Right atrium auricular region (tissue), 2 donors: Measurements from ENCODE around the gene ESPNL. TPM values are rescaled to one million over a fixed set of nuclear protein-coding genes. Genes with fewer than 3 reads are reported as not detected.

ENCODE experiments used
- DNase-seq: peaks from one replicate; pipeline ENCODE4 v3.0.0-alpha.2; 2019; ENCODE audit warnings: low spot score
- H3K27ac ChIP-seq, 2 donors: fragments of 200-600 bp; sonication (generic); 1 replicate in 1 of 2; 2 replicates in 1 of 2; pipeline ENCODE4 v1.5.1; 2016 to 2019
- H3K27me3 ChIP-seq, 2 donors: fragments of 200-600 bp; sonication (generic); one replicate each; pipeline versions ENCODE4 v1.5.1 to v1.6.0; 2017 to 2019
- H3K36me3 ChIP-seq: fragments of 200-600 bp; sonication (generic); one replicate; pipeline ENCODE4 v1.5.1; 2016
- H3K4me1 ChIP-seq, 2 donors: fragments of 200-600 bp; sonication (generic); one replicate each; pipeline versions ENCODE4 v1.5.1 to v1.6.0; 2017 to 2019
- H3K4me3 ChIP-seq, 2 donors: fragments of 200-600 bp; sonication (generic); 1 replicate in 1 of 2; 2 replicates in 1 of 2; pipeline ENCODE4 v1.5.1; 2017 to 2019; ENCODE audit warnings: mild to moderate bottlenecking in 1 of 2, moderate library complexity in 1 of 2
- H3K9me3 ChIP-seq, 2 donors: fragments of 200-600 bp; sonication (generic); one replicate each; pipeline ENCODE4 v1.5.1; 2019
- CTCF ChIP-seq, 2 donors: fragments of 200-600 bp; sonication (generic); IDR thresholded peaks; one replicate each; pipeline ENCODE4 v1.5.1; 2019; ENCODE audit warnings: antibody characterized with exemption in 2 of 2
- total RNA-seq, 2 donors: library from RNA; depleted of rRNA; stranded (reverse); fragments of >200 nt; gene quantifications; one replicate each; pipeline ENCODE4 v1.1.0, GENCODE V29; 2016

Gene ESPNL
- total RNA-seq, 2 donors from 2014 or later: 0.26 to 2.0 TPM

- DNase-seq: no peak
- no peak overlapping the region for H3K4me3 ChIP-seq
- peaks cover 0 to 33% of the 10 kb centered on the region in 2 donors for H3K4me1 ChIP-seq
- no peaks in the 10 kb centered on the region for H3K36me3 ChIP-seq
- H3K27me3 ChIP-seq: no peaks in the 10 kb centered on the region
- no peaks in the 10 kb centered on the region for H3K9me3 ChIP-seq
- H3K27ac ChIP-seq: no peak overlapping the region
- no peak for TF ChIP-seq CTCF (IDR thresholded peaks at IDR 0.05)
Observed at GRCh38 chr2:238134393-238134785, 34.2 kb downstream of the ESPNL start.

- Histone ChIP-seq H3K27me3 (no peaks in the 10 kb centered on the region), H3K4me3 (no peak overlapping the region), H3K9me3 (no peaks in the 10 kb centered on the region), H3K4me1 (peaks cover 0 to 44% of the 10 kb centered on the region in 2 donors), H3K27ac (peak overlapping the region; percentile 90 to 96), H3K36me3 (peaks cover 2% of the 10 kb centered on the region)
- TF ChIP-seq CTCF (IDR thresholded peaks at IDR 0.05): no peak
- DNase-seq: no peak
Observed at GRCh38 chr2:238135601-238136150, 35.5 kb downstream of the ESPNL start.

GRCh38 chr2:238136820-238137537, 36.8 kb downstream of the ESPNL start:
- peaks cover 0 to 57% of the 10 kb centered on the region in 2 donors for H3K4me1 ChIP-seq
- TF ChIP-seq CTCF (IDR thresholded peaks at IDR 0.05): no peak
- H3K4me3 ChIP-seq: no peak overlapping the region
- no peaks in the 10 kb centered on the region for H3K27me3 ChIP-seq
- H3K9me3 ChIP-seq: no peaks in the 10 kb centered on the region
- DNase-seq: peak; percentile 69
- peaks cover 8% of the 10 kb centered on the region for H3K36me3 ChIP-seq
- H3K27ac ChIP-seq: peak overlapping the region; percentile 90 to 96

DNA sequence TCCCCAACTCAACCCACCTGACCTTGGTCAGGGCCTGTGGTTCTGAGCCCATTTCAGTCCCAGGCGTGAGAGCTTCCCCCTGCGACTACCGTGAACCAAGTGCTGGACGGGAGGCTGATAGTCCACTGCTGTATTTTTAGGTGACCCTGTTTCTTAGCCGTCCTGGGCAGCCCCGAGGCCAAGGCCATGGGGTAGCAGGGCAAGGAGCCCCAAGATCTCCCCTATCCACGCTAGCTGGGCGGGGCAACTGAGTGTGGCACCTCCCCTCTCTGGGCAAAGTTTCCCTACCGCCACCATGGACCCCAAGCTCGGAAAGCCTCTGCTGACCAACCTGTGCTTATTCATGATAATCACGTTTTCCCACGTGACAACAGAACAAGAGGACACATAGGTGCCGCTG, 37.7 kb downstream of the ESPNL start:
- Histone ChIP-seq H3K4me1 (peaks cover 0 to 66% of the 10 kb centered on the region in 2 donors), H3K27ac (peak overlapping the region; percentile 90 to 96), H3K27me3 (no peaks in the 10 kb centered on the region), H3K9me3 (no peaks in the 10 kb centered on the region), H3K4me3 (no peak overlapping the region), H3K36me3 (peaks cover 8% of the 10 kb centered on the region)
- no peak for DNase-seq
- TF ChIP-seq CTCF (IDR thresholded peaks at IDR 0.05): no peak

- H3K27ac ChIP-seq: peak within 1 kb of the TSS; percentile 90 to 96
- DNase-seq: no peak
- peak within 1 kb of the TSS; percentile 37 for H3K4me3 ChIP-seq
- no peak for TF ChIP-seq CTCF (IDR thresholded peaks at IDR 0.05)
- H3K4me1 ChIP-seq: peaks cover 0 to 73% of the 10 kb centered on the region in 2 donors
- peaks cover 8% of the 10 kb centered on the region for H3K36me3 ChIP-seq
- no peaks in the 10 kb centered on the region for H3K9me3 ChIP-seq
- H3K27me3 ChIP-seq: no peaks in the 10 kb centered on the region
Observed at GRCh38 chr2:238138331-238139195, 38.4 kb downstream of the ESPNL start, which contains the start of gene KLHL30. KLHL30 (plus strand) TSS chr2:238138668; CDS start chr2:238140755, 2,087 bp downstream.
